ENCODE measurements around the gene SMIM35.
A peak's percentile ranks its signal among the peaks of the same experiment; 100 is the strongest.

Gene SMIM35

DNA sequence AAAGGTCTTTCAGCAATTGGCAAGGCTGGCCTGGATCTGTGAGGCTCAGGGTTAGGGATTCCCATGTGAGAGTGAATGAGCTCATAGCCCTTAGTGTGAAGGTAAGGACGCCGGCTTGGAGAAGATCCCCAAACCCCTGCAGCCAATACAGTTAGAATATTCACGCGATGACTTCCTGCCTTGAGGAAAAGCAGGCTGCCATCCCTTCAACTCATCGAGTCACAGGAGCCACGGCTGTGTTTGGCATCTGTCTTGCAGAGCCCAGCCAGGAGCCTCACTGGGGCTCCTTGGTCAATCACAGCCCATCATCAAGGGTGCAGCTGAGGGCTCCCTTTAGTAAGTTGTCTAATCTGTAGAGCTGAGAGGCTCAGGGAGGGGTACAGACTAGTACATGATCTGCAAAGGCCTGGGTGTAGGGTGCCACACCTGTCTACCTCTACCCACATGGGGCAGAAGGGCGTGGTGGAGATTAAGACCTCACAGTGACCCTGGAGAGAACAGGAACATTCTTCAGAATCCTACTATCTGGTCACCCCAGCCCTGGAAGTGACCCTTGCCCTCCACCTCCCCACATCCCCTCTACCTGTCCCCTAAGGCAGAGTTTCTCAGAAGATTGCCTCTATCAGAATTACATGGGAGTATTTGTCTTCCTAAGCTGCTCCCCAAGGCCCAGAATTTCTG lies 82.1 kb downstream of the SMIM35 start:
- H3K4me1 ChIP-seq (ENCODE audit: control insufficient read depth in 1 of 2, insufficient read depth in 2 of 2, low read length in 2 of 2): peaks cover 3 to 4% of the 10 kb centered on the region in 2 experiments
- no peak overlapping the region for H3K4me3 ChIP-seq (ENCODE audit: low read depth, low read length)
- H3K14ac ChIP-seq (ENCODE audit: low read length): no peak overlapping the region
- H3K9ac ChIP-seq (ENCODE audit: low read length): no peak overlapping the region
- H4K12ac ChIP-seq (ENCODE audit: low read depth, low read length): no peak overlapping the region
- H2AFZ ChIP-seq (ENCODE audit: insufficient read depth, low read length, poor library complexity): no peak overlapping the region
- H3K27me3 ChIP-seq (ENCODE audit: insufficient read depth, low read length): no peaks in the 10 kb centered on the region
- no peak overlapping the region for H3K18ac ChIP-seq (ENCODE audit: low read length)
- H2BK12ac ChIP-seq (ENCODE audit: low read length): no peak overlapping the region
- H3K36me3 ChIP-seq (ENCODE audit: control insufficient read depth in 1 of 2, insufficient read depth in 2 of 2, low read length in 2 of 2): no peaks in the 10 kb centered on the region
- H3K27ac ChIP-seq (ENCODE audit: low read depth, low read length): no peak overlapping the region
- H3K79me2 ChIP-seq (ENCODE audit: control insufficient read depth, insufficient read depth, low read length, poor library complexity): no peaks in the 10 kb centered on the region
- no peak for DNase-seq
- H3K4ac ChIP-seq (ENCODE audit: low read depth, low read length): no peak overlapping the region
- no peak overlapping the region for H2AK5ac ChIP-seq (ENCODE audit: low read length)
- no peak overlapping the region for H3K4me2 ChIP-seq (ENCODE audit: low read length)
- H2BK120ac ChIP-seq (ENCODE audit: insufficient read depth, low read length, poor library complexity): no peak overlapping the region
- H3K23ac ChIP-seq (ENCODE audit: low read length): no peak overlapping the region
- H4K91ac ChIP-seq (ENCODE audit: low read depth, low read length): no peak overlapping the region
- no CpG with 5 or more reads among the region's 7 CpGs for WGBS (ENCODE audit: extremely low coverage, insufficient coverage, insufficient read length)
- no peaks in the 10 kb centered on the region for H3K79me1 ChIP-seq (ENCODE audit: low read length)
- no peaks in the 10 kb centered on the region for H3K9me3 ChIP-seq (ENCODE audit: insufficient read depth, low read depth, low read length)
- H4K8ac ChIP-seq (ENCODE audit: low read depth, low read length): no peak overlapping the region
- H2BK5ac ChIP-seq (ENCODE audit: low read depth, low read length, poor library complexity): no peak overlapping the region

DNA sequence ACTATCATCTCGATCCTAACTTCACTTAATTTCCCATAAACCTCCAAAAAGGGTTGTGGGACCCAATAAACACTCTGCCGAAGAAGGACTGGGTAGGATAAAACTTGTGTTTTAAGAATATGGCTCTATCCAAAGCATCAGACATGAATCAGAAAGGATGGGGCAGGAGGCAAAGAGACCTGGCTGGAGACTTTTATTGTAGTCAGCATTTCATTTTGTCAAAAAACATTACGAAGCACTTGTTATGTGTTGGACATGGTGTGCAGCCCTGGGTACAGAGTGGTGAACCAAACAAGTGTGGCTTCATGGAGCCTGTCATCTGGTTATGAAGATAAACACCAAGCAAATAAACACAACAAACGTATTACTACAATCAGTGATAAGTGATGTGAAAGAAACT lies 83.3 kb downstream of the SMIM35 start:
- H2AK5ac ChIP-seq (ENCODE audit: low read length): no peak overlapping the region
- no peak overlapping the region for H4K91ac ChIP-seq (ENCODE audit: low read depth, low read length)
- H4K12ac ChIP-seq (ENCODE audit: low read depth, low read length): no peak overlapping the region
- no peaks in the 10 kb centered on the region for H3K79me1 ChIP-seq (ENCODE audit: low read length)
- no peak overlapping the region for H3K27ac ChIP-seq (ENCODE audit: low read depth, low read length)
- H2BK120ac ChIP-seq (ENCODE audit: insufficient read depth, low read length, poor library complexity): no peak overlapping the region
- no peak overlapping the region for H4K8ac ChIP-seq (ENCODE audit: low read depth, low read length)
- no peak overlapping the region for H3K4me3 ChIP-seq (ENCODE audit: low read depth, low read length)
- DNase-seq: no peak
- H3K23ac ChIP-seq (ENCODE audit: low read length): no peak overlapping the region
- no peak overlapping the region for H3K4ac ChIP-seq (ENCODE audit: low read depth, low read length)
- WGBS (ENCODE audit: extremely low coverage, insufficient coverage, insufficient read length): 100% methylated on average over 1 of the region's 4 CpGs
- H2BK12ac ChIP-seq (ENCODE audit: low read length): no peak overlapping the region
- peaks cover 4% of the 10 kb centered on the region in 2 experiments for H3K4me1 ChIP-seq (ENCODE audit: control insufficient read depth in 1 of 2, insufficient read depth in 2 of 2, low read length in 2 of 2)
- H3K79me2 ChIP-seq (ENCODE audit: control insufficient read depth, insufficient read depth, low read length, poor library complexity): no peaks in the 10 kb centered on the region
- H2BK5ac ChIP-seq (ENCODE audit: low read depth, low read length, poor library complexity): no peak overlapping the region
- H2AFZ ChIP-seq (ENCODE audit: insufficient read depth, low read length, poor library complexity): no peak overlapping the region
- no peak overlapping the region for H3K14ac ChIP-seq (ENCODE audit: low read length)
- no peak overlapping the region for H3K9ac ChIP-seq (ENCODE audit: low read length)
- no peaks in the 10 kb centered on the region for H3K27me3 ChIP-seq (ENCODE audit: insufficient read depth, low read length)
- no peak overlapping the region for H3K18ac ChIP-seq (ENCODE audit: low read length)
- no peaks in the 10 kb centered on the region for H3K9me3 ChIP-seq (ENCODE audit: insufficient read depth, low read depth, low read length)
- no peaks in the 10 kb centered on the region for H3K36me3 ChIP-seq (ENCODE audit: control insufficient read depth in 1 of 2, insufficient read depth in 2 of 2, low read length in 2 of 2)
- H3K4me2 ChIP-seq (ENCODE audit: low read length): no peak overlapping the region

DNA sequence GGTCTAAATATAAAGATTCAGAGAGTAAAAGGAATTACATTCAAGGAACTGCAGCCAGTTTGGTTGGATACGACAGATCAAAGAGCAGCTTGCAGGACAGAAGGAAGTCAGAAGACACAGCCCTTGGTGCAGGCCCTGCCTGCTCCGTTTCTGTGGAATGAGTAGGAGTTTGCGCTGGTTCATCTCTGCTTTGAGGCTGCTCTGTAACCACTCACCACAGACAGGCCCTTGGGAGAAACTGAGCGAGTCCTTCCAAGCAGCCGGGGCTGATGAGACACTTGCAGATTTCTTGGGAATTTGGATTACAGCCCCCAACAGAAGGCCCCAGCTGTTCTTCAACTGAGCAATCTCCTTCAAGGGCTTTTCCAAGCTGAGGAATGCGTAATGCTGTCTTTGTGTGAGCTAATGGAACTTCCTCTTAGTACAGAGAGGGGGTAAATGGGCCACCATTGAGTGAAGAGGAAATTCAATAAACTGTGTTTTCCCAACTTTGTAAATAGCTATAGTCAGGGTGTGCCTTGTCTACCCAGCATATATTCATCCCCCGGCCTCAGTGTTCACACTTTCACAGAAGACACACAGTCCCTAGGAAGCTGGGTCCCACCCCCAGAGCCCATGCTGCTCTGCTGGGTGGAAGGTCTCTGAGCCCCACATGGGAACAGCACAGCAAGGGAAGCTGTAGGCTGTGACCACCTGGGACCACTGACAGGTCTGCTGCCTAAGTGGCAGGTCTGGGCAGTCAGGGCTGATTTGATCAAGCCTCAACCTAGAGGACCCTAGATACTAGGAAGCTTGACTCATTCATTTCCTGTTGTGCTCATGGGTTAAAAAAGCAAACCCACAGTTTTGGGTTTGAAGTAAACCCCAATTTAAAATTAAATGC lies 84.0 kb downstream of the SMIM35 start:
- no peak overlapping the region for H2BK5ac ChIP-seq (ENCODE audit: low read depth, low read length, poor library complexity)
- H3K4me2 ChIP-seq (ENCODE audit: low read length): no peak overlapping the region
- H2AFZ ChIP-seq (ENCODE audit: insufficient read depth, low read length, poor library complexity): peak overlapping the region; percentile 17
- H4K12ac ChIP-seq (ENCODE audit: low read depth, low read length): no peak overlapping the region
- H2AK5ac ChIP-seq (ENCODE audit: low read length): no peak overlapping the region
- no peaks in the 10 kb centered on the region for H3K36me3 ChIP-seq (ENCODE audit: control insufficient read depth in 1 of 2, insufficient read depth in 2 of 2, low read length in 2 of 2)
- H3K23ac ChIP-seq (ENCODE audit: low read length): no peak overlapping the region
- no peak overlapping the region for H2BK12ac ChIP-seq (ENCODE audit: low read length)
- H4K91ac ChIP-seq (ENCODE audit: low read depth, low read length): no peak overlapping the region
- H2BK120ac ChIP-seq (ENCODE audit: insufficient read depth, low read length, poor library complexity): no peak overlapping the region
- no peaks in the 10 kb centered on the region for H3K27me3 ChIP-seq (ENCODE audit: insufficient read depth, low read length)
- DNase-seq: peak; percentile 42 to 48
- H3K27ac ChIP-seq (ENCODE audit: low read depth, low read length): no peak overlapping the region
- WGBS (ENCODE audit: extremely low coverage, insufficient coverage, insufficient read length): no CpG with 5 or more reads among the region's 7 CpGs
- H4K8ac ChIP-seq (ENCODE audit: low read depth, low read length): no peak overlapping the region
- H3K79me1 ChIP-seq (ENCODE audit: low read length): no peaks in the 10 kb centered on the region
- H3K4me3 ChIP-seq (ENCODE audit: low read depth, low read length): no peak overlapping the region
- H3K4ac ChIP-seq (ENCODE audit: low read depth, low read length): no peak overlapping the region
- H3K9ac ChIP-seq (ENCODE audit: low read length): no peak overlapping the region
- no peak overlapping the region for H3K14ac ChIP-seq (ENCODE audit: low read length)
- H3K4me1 ChIP-seq (ENCODE audit: control insufficient read depth in 1 of 2, insufficient read depth in 2 of 2, low read length in 2 of 2): peaks cover 4% of the 10 kb centered on the region in 2 experiments
- H3K9me3 ChIP-seq (ENCODE audit: insufficient read depth, low read depth, low read length): peaks cover 1% of the 10 kb centered on the region
- H3K18ac ChIP-seq (ENCODE audit: low read length): no peak overlapping the region
- H3K79me2 ChIP-seq (ENCODE audit: control insufficient read depth, insufficient read depth, low read length, poor library complexity): no peaks in the 10 kb centered on the region

DNA sequence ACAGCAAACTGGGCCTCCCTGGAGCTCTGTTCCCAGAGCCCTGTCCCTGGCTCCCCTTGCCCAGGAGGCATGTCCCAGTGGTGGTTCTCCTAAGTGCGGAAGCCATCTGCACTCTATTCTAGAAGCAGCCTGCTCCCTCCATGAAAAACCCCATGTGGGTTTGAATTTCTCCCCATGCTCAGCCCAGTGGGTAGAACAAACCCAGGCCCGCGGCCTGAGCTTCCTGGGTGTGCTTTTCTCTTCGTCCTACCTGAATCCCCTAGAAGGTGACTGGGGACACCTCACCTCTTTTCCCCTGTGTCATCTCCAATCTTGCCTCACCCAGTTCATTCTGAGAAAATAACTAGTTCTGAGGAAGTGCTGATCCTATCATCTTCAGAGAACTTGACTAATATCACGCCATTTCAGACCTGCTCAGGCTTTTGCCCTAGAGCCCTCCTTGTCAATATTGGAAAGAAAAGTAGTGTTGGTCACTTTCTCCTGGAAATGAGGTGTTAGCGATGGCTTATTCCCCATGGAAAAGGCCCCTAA lies 84.7 kb downstream of the SMIM35 start:
- Histone ChIP-seq H3K4me2 (ENCODE audit: low read length) (no peak overlapping the region), H3K14ac (ENCODE audit: low read length) (no peak overlapping the region), H2AK5ac (ENCODE audit: low read length) (no peak overlapping the region), H4K12ac (ENCODE audit: low read depth, low read length) (no peak overlapping the region), H3K4ac (ENCODE audit: low read depth, low read length) (no peak overlapping the region), H2AFZ (ENCODE audit: insufficient read depth, low read length, poor library complexity) (no peak overlapping the region), H3K23ac (ENCODE audit: low read length) (no peak overlapping the region), H3K36me3 (ENCODE audit: control insufficient read depth in 1 of 2, insufficient read depth in 2 of 2, low read length in 2 of 2) (no peaks in the 10 kb centered on the region), H2BK5ac (ENCODE audit: low read depth, low read length, poor library complexity) (no peak overlapping the region), H2BK12ac (ENCODE audit: low read length) (no peak overlapping the region), H3K79me1 (ENCODE audit: low read length) (no peaks in the 10 kb centered on the region), H3K4me3 (ENCODE audit: low read depth, low read length) (no peak overlapping the region), H3K27ac (ENCODE audit: low read depth, low read length) (no peak overlapping the region), H3K4me1 (ENCODE audit: control insufficient read depth in 1 of 2, insufficient read depth in 2 of 2, low read length in 2 of 2) (peaks cover 4% of the 10 kb centered on the region in 2 experiments), H3K27me3 (ENCODE audit: insufficient read depth, low read length) (no peaks in the 10 kb centered on the region), H4K8ac (ENCODE audit: low read depth, low read length) (no peak overlapping the region), H3K18ac (ENCODE audit: low read length) (no peak overlapping the region), H3K9ac (ENCODE audit: low read length) (no peak overlapping the region), H4K91ac (ENCODE audit: low read depth, low read length) (no peak overlapping the region), H2BK120ac (ENCODE audit: insufficient read depth, low read length, poor library complexity) (no peak overlapping the region), H3K79me2 (ENCODE audit: control insufficient read depth, insufficient read depth, low read length, poor library complexity) (no peaks in the 10 kb centered on the region), H3K9me3 (ENCODE audit: insufficient read depth, low read depth, low read length) (peaks cover 3% of the 10 kb centered on the region)
- no CpG with 5 or more reads among the region's 6 CpGs for WGBS (ENCODE audit: extremely low coverage, insufficient coverage, insufficient read length)
- DNase-seq: no peak
